Measurements from ENCODE around the gene GFPT1. TPM values are rescaled to one million over a fixed set of nuclear protein-coding genes. Genes with fewer than 3 reads are reported as not detected.

GFPT1 gene
- total RNA-seq, 4 donors from 2014 or later: 56.7 to 125 (median 71.3) TPM

- 48 to 60% methylated on average over 4 of the region's 4 CpGs for WGBS, 2 donors
- DNase-seq: no peak
- Histone ChIP-seq H3K27me3 (no peaks in the 10 kb centered on the region), H3K9me3 (no peaks in the 10 kb centered on the region), H3K4me1 (no peaks in the 10 kb centered on the region), H3K36me3 (no peaks in the 10 kb centered on the region), H3K4me3 (replicated peaks in 1 of 3) (no peak overlapping the region), H3K27ac (no peak overlapping the region)
- intact Hi-C loops (cut with DNase I): loop anchor here (10.0 kb wide), 1 partner anchor 135 kb away; no protein-coding TSS in a partner anchor
- no peak for TF ChIP-seq CTCF (IDR thresholded peaks at IDR 0.05)
- TF ChIP-seq POLR2A (IDR thresholded peaks at IDR 0.05): no peak
Measured at GRCh38 chr2:69299772-69300516, 87.1 kb downstream of the GFPT1 start.

- H3K4me1 ChIP-seq: no peaks in the 10 kb centered on the region
- intact Hi-C loops (cut with DNase I): no loop called here
- no peaks in the 10 kb centered on the region for H3K36me3 ChIP-seq
- no peak overlapping the region for H3K4me3 ChIP-seq (replicated peaks in 1 of 3)
- no peak overlapping the region for H3K27ac ChIP-seq
- H3K9me3 ChIP-seq: no peaks in the 10 kb centered on the region
- no peak for DNase-seq
- no peak for TF ChIP-seq CTCF (IDR thresholded peaks at IDR 0.05)
- TF ChIP-seq POLR2A (IDR thresholded peaks at IDR 0.05): no peak
- WGBS, 2 donors: 58 to 63% methylated on average over 4 of the region's 4 CpGs
- H3K27me3 ChIP-seq: no peaks in the 10 kb centered on the region
Measured at GRCh38 chr2:69298862-69299261, 88.2 kb downstream of the GFPT1 start.

GRCh38 chr2:69298261-69298660 lies 88.8 kb downstream of the GFPT1 start:
- no peaks in the 10 kb centered on the region for H3K36me3 ChIP-seq
- no peaks in the 10 kb centered on the region for H3K4me1 ChIP-seq
- H3K4me3 ChIP-seq (replicated peaks in 1 of 3): no peak overlapping the region
- H3K27me3 ChIP-seq: no peaks in the 10 kb centered on the region
- 86 to 91% methylated on average over 7 of the region's 7 CpGs for WGBS, 2 donors
- DNase-seq: no peak
- intact Hi-C loops (cut with DNase I): no loop called here
- H3K27ac ChIP-seq: no peak overlapping the region
- no peaks in the 10 kb centered on the region for H3K9me3 ChIP-seq
- TF ChIP-seq CTCF (IDR thresholded peaks at IDR 0.05): no peak
- no peak for TF ChIP-seq POLR2A (IDR thresholded peaks at IDR 0.05)

- intact Hi-C loops (cut with DNase I): no loop called here
- Histone ChIP-seq H3K4me3 (replicated peaks in 1 of 3) (no peak overlapping the region), H3K27ac (no peak overlapping the region), H3K4me1 (no peaks in the 10 kb centered on the region), H3K9me3 (no peaks in the 10 kb centered on the region), H3K36me3 (no peaks in the 10 kb centered on the region), H3K27me3 (no peaks in the 10 kb centered on the region)
- no peak for TF ChIP-seq CTCF (IDR thresholded peaks at IDR 0.05)
- no peak for DNase-seq
- 86 to 90% methylated on average over 12 of the region's 12 CpGs for WGBS, 2 donors
Measured at GRCh38 chr2:69297216-69297615, 89.8 kb downstream of the GFPT1 start.

- Histone ChIP-seq H3K27me3 (no peaks in the 10 kb centered on the region), H3K4me3 (replicated peaks in 1 of 3) (no peak overlapping the region), H3K9me3 (no peaks in the 10 kb centered on the region), H3K27ac (no peak overlapping the region), H3K36me3 (no peaks in the 10 kb centered on the region), H3K4me1 (peaks cover 4 to 5% of the 10 kb centered on the region in 2 donors)
- DNase-seq: no peak
- TF ChIP-seq CTCF (IDR thresholded peaks at IDR 0.05): no peak
- 92 to 97% methylated on average over 3 of the region's 3 CpGs for WGBS, 2 donors
- intact Hi-C loops (cut with DNase I): no loop called here
Measured at GRCh38 chr2:69296421-69296820, 90.6 kb downstream of the GFPT1 start.
